PC-3 (cell line): ENCODE data around the gene DLX6. TPM values are rescaled to one million over a fixed set of nuclear protein-coding genes. Genes with fewer than 3 reads are reported as not detected.

Experiments used
- ATAC-seq: fragments of 200-7000 bp; cut with Tn5 transposase; 2 replicates; pipeline ENCODE4 v1.9.1; 2020; ENCODE audit warnings: mild to moderate bottlenecking, moderate library complexity
- BruUV-seq: library from RNA; stranded (reverse); fragments of 400-500 nt; replicated peaks from 2 replicates; lab custom pipeline; 2021; lab: Mats Ljungman, UMichigan
- CTCF ChIA-PET: fragments of 300-600 bp; sonication (Branson Sonifier 250); formaldehyde crosslinking; loops from one replicate; lab custom pipeline; 2022; ENCODE audit warnings: antibody characterized with exemption; lab: Charles Lee
- POLR2A ChIA-PET: fragments of 300-600 bp; sonication (Branson Sonifier 250); formaldehyde crosslinking; loops from one replicate; lab custom pipeline; 2022; ENCODE audit warnings: antibody characterized with exemption; ENCODE audit not compliant: unreplicated experiment; lab: Charles Lee
- DNase-seq: peaks from one replicate; pipeline ENCODE4 v3.0.0-alpha.2; 2015
- H2AFZ ChIP-seq: fragments of 300-600 bp; sonication (generic); 2 replicates; pipeline ENCODE4 v1.6.0; 2016; ENCODE audit warnings: antibody characterized with exemption, low read length
- H3F3A ChIP-seq: fragments of 300-600 bp; sonication (generic); one replicate; pipeline ENCODE4 v1.6.0; 2017; ENCODE audit warnings: antibody characterized with exemption, low read length, control low read depth, mild to moderate bottlenecking; ENCODE audit not compliant: unreplicated experiment
- H3K27ac ChIP-seq: fragments of 300-600 bp; sonication (generic); 2 replicates; pipeline ENCODE4 v1.5.1; 2016; ENCODE audit warnings: mild to moderate bottlenecking, low read length
- H3K27me3 ChIP-seq: fragments of 300-600 bp; sonication (generic); 2 replicates; pipeline ENCODE4 v1.6.1; 2016; ENCODE audit warnings: low read length, mixed read lengths
- H3K36me3 ChIP-seq: fragments of 300-600 bp; sonication (generic); 2 replicates; pipeline ENCODE4 v1.6.1; 2016; ENCODE audit warnings: low read depth, mixed run types, low read length, mixed read lengths
- H3K4me1 ChIP-seq: fragments of 300-600 bp; sonication (generic); 2 replicates; pipeline ENCODE4 v1.5.1; 2016; ENCODE audit warnings: low read length; ENCODE audit not compliant: insufficient read depth
- H3K4me2 ChIP-seq: fragments of 300-600 bp; sonication (generic); 2 replicates; pipeline ENCODE4 v1.6.0; 2016; ENCODE audit warnings: low read length
- H3K4me3 ChIP-seq: fragments of 300-600 bp; sonication (generic); 2 replicates; pipeline ENCODE4 v1.5.1; 2016; ENCODE audit warnings: mild to moderate bottlenecking, low read length, mixed read lengths
- H3K79me2 ChIP-seq: fragments of 300-600 bp; sonication (generic); 2 replicates; pipeline ENCODE4 v1.6.1; 2017; ENCODE audit warnings: low read length, mixed read lengths
- H3K9ac ChIP-seq: fragments of 300-600 bp; sonication (generic); 2 replicates; pipeline ENCODE4 v1.6.0; 2016; ENCODE audit warnings: mild to moderate bottlenecking, low read length
- H3K9me2 ChIP-seq: fragments of 300-600 bp; sonication (generic); replicated peaks from 2 replicates; pipeline ENCODE4 v1.6.1; 2016; ENCODE audit warnings: mixed run types, low read length, mixed read lengths
- H3K9me3 ChIP-seq: fragments of 300-600 bp; sonication (generic); 2 replicates; pipeline ENCODE4 v1.6.1; 2016; ENCODE audit warnings: low read length, mixed read lengths
- H4K20me1 ChIP-seq: fragments of 300-600 bp; sonication (generic); 2 replicates; pipeline ENCODE4 v1.6.1; 2016; ENCODE audit warnings: low read length, mixed read lengths
- EZH2 ChIP-seq: fragments of 300-600 bp; sonication (generic); IDR thresholded peaks from one replicate; pipeline ENCODE4 v1.6.1; 2017; ENCODE audit warnings: antibody characterized with exemption, mild to moderate bottlenecking, low read length; ENCODE audit not compliant: unreplicated experiment
- EZH2phosphoT487 ChIP-seq: fragments of 300-600 bp; sonication (generic); IDR thresholded peaks from 2 replicates; pipeline ENCODE4 v1.6.1; 2018; ENCODE audit warnings: mild to moderate bottlenecking, antibody characterized with exemption, low read length, borderline replicate concordance
- intact Hi-C: fragments of 100-400 bp; cut with micrococcal nuclease; formaldehyde crosslinking; loops from 2 replicates; pipeline ENCODE4 v1.9.0; 2023
- total RNA-seq: library from RNA; depleted of rRNA; stranded (reverse); fragments of >200 nt; gene quantifications from 2 replicates; pipeline ENCODE4 v1.2.3, GENCODE V29; 2014
- TF ChIP-seq, protein P1 (sequence below): fragments of 300-600 bp; sonication (generic); conservative IDR thresholded peaks from 2 replicates; pipeline ENCODE4 v1.5.1; 2017; ENCODE audit warnings: antibody characterized with exemption, low read depth, mild to moderate bottlenecking, low read length

Gene DLX6
- total RNA-seq, 1 experiment from 2014 or later: not detected

GRCh38 chr7:97017192-97018125 is 12.1 kb downstream of the DLX6 start:
- Histone ChIP-seq H3K36me3 (no peaks in the 10 kb centered on the region), H3F3A (no peaks in the 10 kb centered on the region), H3K27me3 (peaks cover 33% of the 10 kb centered on the region; the same call in 1 of the 2 replicates), H2AFZ (no peak overlapping the region), H4K20me1 (no peaks in the 10 kb centered on the region), H3K9ac (no peak overlapping the region), H3K79me2 (no peaks in the 10 kb centered on the region), H3K27ac (no peak overlapping the region), H3K4me3 (no peak overlapping the region; the same call in 1 of the 2 replicates), H3K9me2 (no peaks in the 10 kb centered on the region), H3K9me3 (no peaks in the 10 kb centered on the region), H3K4me2 (no peak overlapping the region), H3K4me1 (peaks cover 6% of the 10 kb centered on the region; the same call in 1 of the 2 replicates)
- DNase-seq (no peak), ATAC-seq (no peak)
- intact Hi-C loops: no loop called here
- ChIA-PET CTCF (no interaction called here), POLR2A (no interaction called here)
- no TSS peak for BruUV-seq
- TF ChIP-seq EZH2 (no peak), EZH2phosphoT487 (no peak)
- TF ChIP-seq, protein P1, sequence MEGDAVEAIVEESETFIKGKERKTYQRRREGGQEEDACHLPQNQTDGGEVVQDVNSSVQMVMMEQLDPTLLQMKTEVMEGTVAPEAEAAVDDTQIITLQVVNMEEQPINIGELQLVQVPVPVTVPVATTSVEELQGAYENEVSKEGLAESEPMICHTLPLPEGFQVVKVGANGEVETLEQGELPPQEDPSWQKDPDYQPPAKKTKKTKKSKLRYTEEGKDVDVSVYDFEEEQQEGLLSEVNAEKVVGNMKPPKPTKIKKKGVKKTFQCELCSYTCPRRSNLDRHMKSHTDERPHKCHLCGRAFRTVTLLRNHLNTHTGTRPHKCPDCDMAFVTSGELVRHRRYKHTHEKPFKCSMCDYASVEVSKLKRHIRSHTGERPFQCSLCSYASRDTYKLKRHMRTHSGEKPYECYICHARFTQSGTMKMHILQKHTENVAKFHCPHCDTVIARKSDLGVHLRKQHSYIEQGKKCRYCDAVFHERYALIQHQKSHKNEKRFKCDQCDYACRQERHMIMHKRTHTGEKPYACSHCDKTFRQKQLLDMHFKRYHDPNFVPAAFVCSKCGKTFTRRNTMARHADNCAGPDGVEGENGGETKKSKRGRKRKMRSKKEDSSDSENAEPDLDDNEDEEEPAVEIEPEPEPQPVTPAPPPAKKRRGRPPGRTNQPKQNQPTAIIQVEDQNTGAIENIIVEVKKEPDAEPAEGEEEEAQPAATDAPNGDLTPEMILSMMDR: no peak

- BruUV-seq: no TSS peak
- ChIA-PET POLR2A (no interaction called here), CTCF (no interaction called here)
- no peak for ATAC-seq
- intact Hi-C loops: no loop called here
- TF ChIP-seq EZH2phosphoT487 (no peak), EZH2 (no peak)
- TF ChIP-seq, protein P1: no peak
- H3F3A ChIP-seq: no peaks in the 10 kb centered on the region
- H3K36me3 ChIP-seq: no peaks in the 10 kb centered on the region
- no peaks in the 10 kb centered on the region for H3K9me3 ChIP-seq
- peaks cover 27% of the 10 kb centered on the region; the same call in 1 of the 2 replicates for H3K27me3 ChIP-seq
- no peak overlapping the region for H2AFZ ChIP-seq
- H3K4me1 ChIP-seq: peaks cover 6% of the 10 kb centered on the region; the same call in 1 of the 2 replicates
- H3K79me2 ChIP-seq: no peaks in the 10 kb centered on the region
- no peak for DNase-seq
- no peaks in the 10 kb centered on the region for H3K9me2 ChIP-seq
- H4K20me1 ChIP-seq: no peaks in the 10 kb centered on the region
- H3K27ac ChIP-seq: no peak overlapping the region
- no peak overlapping the region for H3K9ac ChIP-seq
- no peak overlapping the region for H3K4me2 ChIP-seq
- no peak overlapping the region for H3K4me3 ChIP-seq
These were observed 12.8 kb downstream of the DLX6 start for GRCh38 chr7:97018126-97018601.
